Stimulated activated CD8-positive, alpha-beta memory T cell treated with anti-CD3 and anti-CD28 coated beads, Interleukin-7, amount 100 ng/mL, for 24 hours (primary cell): ENCODE results near the gene MAP3K15.
A peak's percentile ranks its signal among the peaks of the same experiment; 100 is the strongest.

Source experiments
- DNase-seq: peaks from one replicate; pipeline ENCODE4 v3.0.0-alpha.2; 2020; ENCODE audit warnings: low read depth

MAP3K15 gene

GRCh38 chrX:19392703-19393102, 122.6 kb downstream of the MAP3K15 start:
- no peak for DNase-seq

GRCh38 chrX:19392078-19392477, 123.2 kb downstream of the MAP3K15 start:
- DNase-seq = no peak

GRCh38 chrX:19389227-19389845, 126.0 kb downstream of the MAP3K15 start:
- DNase-seq = no peak

- DNase-seq = no peak
Observed at GRCh38 chrX:19388741-19389140, 126.6 kb downstream of the MAP3K15 start.

- no peak for DNase-seq
Observed at GRCh38 chrX:19388064-19388679, 127.1 kb downstream of the MAP3K15 start.

GRCh38 chrX:19386679-19387078, 128.6 kb downstream of the MAP3K15 start:
- DNase-seq = no peak

GRCh38 chrX:19382555-19383145, 132.7 kb downstream of the MAP3K15 start:
- peak; percentile 26 for DNase-seq

GRCh38 chrX:19381326-19381725, 134.0 kb downstream of the MAP3K15 start:
- DNase-seq = no peak

GRCh38 chrX:19377799-19378198, 137.5 kb downstream of the MAP3K15 start:
- no peak for DNase-seq

GRCh38 chrX:19375546-19375945, 139.8 kb downstream of the MAP3K15 start:
- no peak for DNase-seq

- no peak for DNase-seq
Observed at GRCh38 chrX:19373351-19373891, 141.9 kb downstream of the MAP3K15 start.

- no peak for DNase-seq
Observed at GRCh38 chrX:19372547-19373331, 142.6 kb downstream of the MAP3K15 start.

GRCh38 chrX:19372170-19372546, 143.2 kb downstream of the MAP3K15 start:
- peak; percentile 9 for DNase-seq

- no peak for DNase-seq
Observed at GRCh38 chrX:19370061-19370460, 145.2 kb downstream of the MAP3K15 start.

- no peak for DNase-seq
Observed at GRCh38 chrX:19368576-19368975, 146.7 kb downstream of the MAP3K15 start.

GRCh38 chrX:19361701-19362100, 153.6 kb downstream of the MAP3K15 start:
- no peak for DNase-seq

- no peak for DNase-seq
Observed at GRCh38 chrX:19360903-19361302, 154.4 kb downstream of the MAP3K15 start.

- DNase-seq = no peak
Observed at GRCh38 chrX:19358521-19358920, 156.8 kb downstream of the MAP3K15 start.

- no peak for DNase-seq
Observed at GRCh38 chrX:19354625-19355024, 160.7 kb downstream of the MAP3K15 start.

GRCh38 chrX:19350941-19351384, 164.3 kb downstream of the MAP3K15 start:
- no peak for DNase-seq

- DNase-seq = no peak
Observed at GRCh38 chrX:19349264-19349663, 166.0 kb downstream of the MAP3K15 start.

- no peak for DNase-seq
Observed at GRCh38 chrX:19347916-19348315, 167.4 kb downstream of the MAP3K15 start.

- DNase-seq = no peak
Observed at GRCh38 chrX:19344661-19345060, 170.6 kb downstream of the MAP3K15 start.
